Hepatocyte (in vitro differentiated cells): Measurements from ENCODE around the gene NR2C2AP. TPM values are rescaled to one million over a fixed set of nuclear protein-coding genes. Genes with fewer than 3 reads are reported as not detected.

Experiments
- DNase-seq: peaks from one replicate; pipeline ENCODE4 v3.0.0-alpha.2; 2016; ENCODE audit warnings: low spot score
- H2AFZ ChIP-seq: fragments of 200-600 bp; sonication (generic); 2 replicates; pipeline ENCODE4 v1.6.0; 2016; ENCODE audit warnings: antibody characterized with exemption, mild to moderate bottlenecking
- H3K27ac ChIP-seq: fragments of 200-600 bp; sonication (generic); 2 replicates; pipeline ENCODE4 v1.5.1; 2016; ENCODE audit warnings: mild to moderate bottlenecking
- H3K27me3 ChIP-seq: fragments of 200-600 bp; sonication (generic); 2 replicates; pipeline ENCODE4 v1.6.1; 2016
- H3K36me3 ChIP-seq: fragments of 200-600 bp; sonication (generic); replicated peaks from 2 replicates; pipeline ENCODE4 v1.5.1; 2016; ENCODE audit warnings: low read depth; ENCODE audit not compliant: insufficient read depth
- H3K4me1 ChIP-seq: fragments of 200-600 bp; sonication (generic); 2 replicates; pipeline ENCODE4 v1.5.1; 2016; ENCODE audit warnings: mild to moderate bottlenecking, moderate library complexity; ENCODE audit not compliant: insufficient read depth
- H3K4me2 ChIP-seq: fragments of 200-600 bp; sonication (generic); 2 replicates; pipeline ENCODE4 v1.6.0; 2016
- H3K4me3 ChIP-seq: fragments of 200-600 bp; sonication (generic); 2 replicates; pipeline ENCODE4 v1.5.1; 2016; ENCODE audit warnings: mild to moderate bottlenecking
- H3K79me2 ChIP-seq: fragments of 200-600 bp; sonication (generic); 2 replicates; pipeline ENCODE4 v1.6.0; 2017; ENCODE audit warnings: mild to moderate bottlenecking
- H3K9me2 ChIP-seq: fragments of 200-600 bp; sonication (generic); replicated peaks from 2 replicates; pipeline ENCODE4 v1.6.0; 2017; ENCODE audit warnings: mild to moderate bottlenecking; ENCODE audit not compliant: insufficient read depth
- H3K9me3 ChIP-seq: fragments of 200-600 bp; sonication (generic); 2 replicates; pipeline ENCODE4 v1.5.1; 2016; ENCODE audit warnings: low read depth, mild to moderate bottlenecking
- H4K20me1 ChIP-seq: fragments of 200-600 bp; sonication (generic); 2 replicates; pipeline ENCODE4 v1.6.0; 2016; ENCODE audit warnings: mild to moderate bottlenecking; ENCODE audit not compliant: insufficient read depth, poor library complexity, severe bottlenecking
- EZH2 ChIP-seq: fragments of 200-600 bp; sonication (generic); IDR thresholded peaks from 2 replicates; pipeline ENCODE4 v1.6.1; 2016; ENCODE audit warnings: antibody characterized with exemption, mild to moderate bottlenecking, borderline replicate concordance
- EZH2phosphoT487 ChIP-seq: fragments of 200-600 bp; sonication (generic); IDR thresholded peaks from one replicate; pipeline ENCODE4 v1.6.1; 2018; ENCODE audit warnings: antibody characterized with exemption, mild to moderate bottlenecking, low read depth, moderate library complexity; ENCODE audit not compliant: unreplicated experiment, severe bottlenecking
- WGBS: methylation state at CpG from one replicate; pipeline ENCODE4 v1.1.6; 2016; ENCODE audit warnings: low lambda C conversion rate; ENCODE audit errors: missing lambda C conversion rate; 5-methylcytosine and 5-hydroxymethylcytosine counted together
- polyA plus RNA-seq: library from polyadenylated mRNA; unstranded; fragments of >200 nt; fragmentation: Nextera tagmentation; extraction: Ambion mirVana; gene quantifications from 2 replicates; pipeline ENCODE4 v1.2.1, GENCODE V29; 2016
- small RNA-seq: library from RNA; depleted of rRNA; stranded (forward); fragments of <200 nt; gene quantifications from one replicate; pipeline ENCODE3, GENCODE V24; 2014
- total RNA-seq: library from RNA; depleted of rRNA; stranded (reverse); fragments of >200 nt; gene quantifications from 2 replicates; pipeline ENCODE4 v1.2.3, GENCODE V29; 2014
- TF ChIP-seq, protein P1 (sequence below): fragments of 200-600 bp; sonication (generic); IDR thresholded peaks from 2 replicates; pipeline ENCODE4 v1.5.1; 2016; ENCODE audit warnings: antibody characterized with exemption, mild to moderate bottlenecking; ENCODE audit not compliant: poor library complexity

The NR2C2AP gene
- total and polyA plus RNA-seq, 2 experiments from 2014 or later: 5.2 to 9.0 TPM

DNA sequence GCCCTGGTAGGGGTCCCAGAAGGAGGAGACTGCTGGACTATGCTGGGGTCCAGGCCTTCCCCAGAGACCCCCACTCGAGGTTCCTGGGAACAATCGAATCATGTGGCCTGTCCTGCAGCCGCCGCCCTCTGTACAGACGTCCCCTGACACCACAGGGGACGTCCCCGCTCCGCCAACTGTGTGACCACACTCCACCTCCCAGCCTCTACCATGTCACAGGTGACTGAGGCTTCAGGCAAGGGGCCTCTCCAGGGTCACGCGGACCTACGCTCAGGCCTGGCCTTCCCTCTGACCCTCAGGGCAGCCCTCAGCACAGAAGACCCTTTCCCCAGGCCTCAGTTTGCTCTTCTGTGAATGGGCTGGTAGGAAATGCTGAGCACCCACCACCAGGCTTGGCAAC lies 51.8 kb downstream of the NR2C2AP start:
- TF ChIP-seq, protein P1, sequence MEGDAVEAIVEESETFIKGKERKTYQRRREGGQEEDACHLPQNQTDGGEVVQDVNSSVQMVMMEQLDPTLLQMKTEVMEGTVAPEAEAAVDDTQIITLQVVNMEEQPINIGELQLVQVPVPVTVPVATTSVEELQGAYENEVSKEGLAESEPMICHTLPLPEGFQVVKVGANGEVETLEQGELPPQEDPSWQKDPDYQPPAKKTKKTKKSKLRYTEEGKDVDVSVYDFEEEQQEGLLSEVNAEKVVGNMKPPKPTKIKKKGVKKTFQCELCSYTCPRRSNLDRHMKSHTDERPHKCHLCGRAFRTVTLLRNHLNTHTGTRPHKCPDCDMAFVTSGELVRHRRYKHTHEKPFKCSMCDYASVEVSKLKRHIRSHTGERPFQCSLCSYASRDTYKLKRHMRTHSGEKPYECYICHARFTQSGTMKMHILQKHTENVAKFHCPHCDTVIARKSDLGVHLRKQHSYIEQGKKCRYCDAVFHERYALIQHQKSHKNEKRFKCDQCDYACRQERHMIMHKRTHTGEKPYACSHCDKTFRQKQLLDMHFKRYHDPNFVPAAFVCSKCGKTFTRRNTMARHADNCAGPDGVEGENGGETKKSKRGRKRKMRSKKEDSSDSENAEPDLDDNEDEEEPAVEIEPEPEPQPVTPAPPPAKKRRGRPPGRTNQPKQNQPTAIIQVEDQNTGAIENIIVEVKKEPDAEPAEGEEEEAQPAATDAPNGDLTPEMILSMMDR: no peak
- TF ChIP-seq EZH2 (no peak), EZH2phosphoT487 (no peak)
- DNase-seq: no peak
- Histone ChIP-seq H3K36me3 (no peaks in the 10 kb centered on the region), H3K27me3 (no peaks in the 10 kb centered on the region), H2AFZ (no peak overlapping the region), H3K27ac (no peak overlapping the region), H3K9me3 (no peaks in the 10 kb centered on the region), H3K4me2 (no peak overlapping the region), H3K4me3 (no peak overlapping the region), H3K9me2 (no peaks in the 10 kb centered on the region), H3K4me1 (no peaks in the 10 kb centered on the region), H3K79me2 (no peaks in the 10 kb centered on the region), H4K20me1 (no peaks in the 10 kb centered on the region)
- WGBS: 80% methylated on average over 11 of the region's 11 CpGs

Small RNA genes lying within 50 kb of the gene (small RNA-seq; reads per million reads assigned to genes)
- gene RNU6-1028P: not detected

Other genes starting within 250 kb of the NR2C2AP start
- 35.6 and 36.4 TPM in 2 replicates for gene SUGP2, start 169.9 kb downstream of the NR2C2AP start, total RNA-seq
- 51.0 and 57.5 TPM in 2 replicates for gene SUGP2, start 169.9 kb downstream of the NR2C2AP start, polyA plus RNA-seq
- gene ARMC6, start 169.8 kb downstream of the NR2C2AP start, total RNA-seq: 26.4 and 29.7 TPM in 2 replicates
- 25.8 and 30.8 TPM in 2 replicates for gene ARMC6, start 169.8 kb downstream of the NR2C2AP start, polyA plus RNA-seq
- gene SLC25A42, start 139.4 kb downstream of the NR2C2AP start, total RNA-seq: 11.5 and 13.8 TPM in 2 replicates
- 21.3 and 23.2 TPM in 2 replicates for gene SLC25A42, start 139.4 kb downstream of the NR2C2AP start, polyA plus RNA-seq
- 19.6 and 22.1 TPM in 2 replicates for gene TMEM161A, start 64.9 kb downstream of the NR2C2AP start, total RNA-seq
- 48.5 and 51.3 TPM in 2 replicates for gene TMEM161A, start 64.9 kb downstream of the NR2C2AP start, polyA plus RNA-seq
- 0.32 and 0.70 TPM in 2 replicates for gene MEF2B, start 33.2 kb downstream of the NR2C2AP start, total RNA-seq
- gene MEF2B, start 33.2 kb downstream of the NR2C2AP start, polyA plus RNA-seq: 2.6 and 3.7 TPM in 2 replicates
- 13.1 and 13.7 TPM in 2 replicates for gene BORCS8, start 11.3 kb downstream of the NR2C2AP start, total RNA-seq
- gene BORCS8, start 11.3 kb downstream of the NR2C2AP start, polyA plus RNA-seq: 25.6 and 34.2 TPM in 2 replicates
- gene RFXANK, start 11.2 kb downstream of the NR2C2AP start, total RNA-seq: 35.1 and 44.7 TPM in 2 replicates
- 85.7 and 88.3 TPM in 2 replicates for gene RFXANK, start 11.2 kb downstream of the NR2C2AP start, polyA plus RNA-seq
- gene NCAN, start 8.5 kb upstream of the NR2C2AP start, total RNA-seq: 0.03 TPM in 1 of 2 replicates, not detected in the other
- gene NCAN, start 8.5 kb upstream of the NR2C2AP start, polyA plus RNA-seq: not detected in 2 replicates
- 3.1 and 4.5 TPM in 2 replicates for gene TM6SF2, start 69.9 kb upstream of the NR2C2AP start, total RNA-seq
- 8.4 and 8.6 TPM in 2 replicates for gene TM6SF2, start 69.9 kb upstream of the NR2C2AP start, polyA plus RNA-seq
- 13.1 and 25.8 TPM in 2 replicates for gene SUGP1, start 117.1 kb upstream of the NR2C2AP start, total RNA-seq
- gene SUGP1, start 117.1 kb upstream of the NR2C2AP start, polyA plus RNA-seq: 43.7 and 57.4 TPM in 2 replicates
- 21.2 and 31.8 TPM in 2 replicates for gene MAU2, start 117.4 kb upstream of the NR2C2AP start, total RNA-seq
- 25.3 and 29.0 TPM in 2 replicates for gene MAU2, start 117.4 kb upstream of the NR2C2AP start, polyA plus RNA-seq
- 28.0 and 35.7 TPM in 2 replicates for gene GATAD2A, start 202.3 kb upstream of the NR2C2AP start, total RNA-seq
- 31.4 and 35.3 TPM in 2 replicates for gene GATAD2A, start 202.3 kb upstream of the NR2C2AP start, polyA plus RNA-seq